A549 (cell line): Measurements from ENCODE around the gene NAA16. TPM values are rescaled to one million over a fixed set of nuclear protein-coding genes. Genes with fewer than 3 reads are reported as not detected.

ENCODE experiments used
- CBX8 ChIP-seq: fragments of 200-600 bp; sonication (generic); IDR thresholded peaks from 2 replicates; pipeline ENCODE4 v1.6.1; 2016
- CTCF ChIP-seq: fragments of >200 bp; sonication (Bioruptor Twin); formaldehyde crosslinking; IDR thresholded peaks from 3 replicates; pipeline ENCODE4 v1.5.1; 2016
- EHF ChIP-seq: fragments of 250-450 bp; sonication (Bioruptor Pico); IDR thresholded peaks from 2 replicates; pipeline ENCODE4 v1.5.0; 2020; ENCODE audit warnings: mild to moderate bottlenecking
- EHMT2 ChIP-seq: fragments of 200-600 bp; sonication (generic); IDR thresholded peaks from 2 replicates; pipeline ENCODE4 v1.6.1; 2016; ENCODE audit warnings: antibody characterized with exemption, low read depth, mild to moderate bottlenecking, moderate library complexity
- ELK1 ChIP-seq: fragments of 150-350 bp; IDR thresholded peaks from 2 replicates; pipeline ENCODE4 v1.6.1; 2014; ENCODE audit warnings: low read depth, mild to moderate bottlenecking, low read length
- ESRRA ChIP-seq: fragments of 150-350 bp; IDR thresholded peaks from 2 replicates; pipeline ENCODE4 v1.6.1; 2014; ENCODE audit warnings: mild to moderate bottlenecking, low read length, borderline replicate concordance
- HOXA7 ChIP-seq: fragments of 250-450 bp; sonication (Bioruptor Pico); IDR thresholded peaks from 2 replicates; pipeline ENCODE4 v1.5.0; 2020; ENCODE audit warnings: mild to moderate bottlenecking, moderate library complexity
- KDM1A ChIP-seq: fragments of 200-600 bp; sonication (generic); IDR thresholded peaks from 2 replicates; pipeline ENCODE4 v1.6.1; 2016; ENCODE audit warnings: low read depth, mild to moderate bottlenecking
- MAZ ChIP-seq: fragments of 150-350 bp; IDR thresholded peaks from 2 replicates; pipeline ENCODE4 v1.6.1; 2014; ENCODE audit warnings: antibody characterized with exemption, low read depth, low read length, borderline replicate concordance
- NFE2L2 ChIP-seq: fragments of 150-350 bp; conservative IDR thresholded peaks from 2 replicates; pipeline ENCODE4 v1.6.1; 2014; ENCODE audit warnings: low read length
- RAD21 ChIP-seq, 2 experiments: fragments of >200 bp in 1 of 2; sonication (Bioruptor Twin) in 1 of 2; formaldehyde crosslinking in 1 of 2; IDR thresholded peaks in 1 of 2; conservative IDR thresholded peaks in 1 of 2; 2 replicates in 1 of 2; 3 replicates in 1 of 2; pipeline ENCODE4 v1.6.1; 2012 to 2018; ENCODE audit warnings: inconsistent platforms in 1 of 2
- RARB ChIP-seq: fragments of 250-450 bp; sonication (Bioruptor Pico); IDR thresholded peaks from 2 replicates; pipeline ENCODE4 v1.8.0; 2021; ENCODE audit warnings: mild to moderate bottlenecking, moderate library complexity
- REST ChIP-seq: fragments of 200-600 bp; sonication (generic); IDR thresholded peaks from 2 replicates; pipeline ENCODE4 v1.6.1; 2016; ENCODE audit warnings: antibody characterized with exemption, mild to moderate bottlenecking, moderate library complexity
- SREBF2 ChIP-seq: fragments of 450-650 bp; IDR thresholded peaks from 2 replicates; pipeline ENCODE4 v1.6.1; 2014; ENCODE audit warnings: mild to moderate bottlenecking, moderate library complexity
- ZC3H11A ChIP-seq: fragments of 450-650 bp; IDR thresholded peaks from 2 replicates; pipeline ENCODE4 v1.6.1; 2014; ENCODE audit warnings: antibody characterized with exemption, mild to moderate bottlenecking
- ZFP36 ChIP-seq: fragments of 450-650 bp; IDR thresholded peaks from 2 replicates; pipeline ENCODE4 v1.6.1; 2014; ENCODE audit warnings: borderline replicate concordance; ENCODE audit not compliant: partially characterized antibody
- ZNF302 ChIP-seq: fragments of 250-450 bp; sonication (Bioruptor Pico); IDR thresholded peaks from 2 replicates; pipeline ENCODE4 v1.9.0; 2021; ENCODE audit warnings: inconsistent platforms, mild to moderate bottlenecking, moderate library complexity
- polyA plus RNA-seq, 4 experiments: library from polyadenylated mRNA; depleted of rRNA in 3 of 4; stranded (reverse); fragments of >200 nt; fragmentation: RNase III in 1 of 4; extraction: RNeasy Plus Mini Kit Qiagen cat#74134 plus additional on column Dnase treatment in 1 of 4; gene quantifications; 2 replicates in 3 of 4; 3 replicates in 1 of 4; pipeline ENCODE4 v1.2.3, GENCODE V29; 2011 to 2017
- TF ChIP-seq, protein P1 (sequence below): fragments of 450-650 bp; IDR thresholded peaks from 2 replicates; pipeline ENCODE4 v1.6.1; 2014; ENCODE audit warnings: antibody characterized with exemption
- TF ChIP-seq, protein P2 (sequence below): fragments of >200 bp; sonication (Bioruptor Twin); formaldehyde crosslinking; IDR thresholded peaks from 2 replicates; pipeline ENCODE4 v1.6.1; 2016
- TF ChIP-seq, protein P3 (sequence below): IDR thresholded peaks from 2 replicates; pipeline ENCODE4 v1.6.1; 2012
- TF ChIP-seq, protein P4 (sequence below): fragments of 250-450 bp; sonication (Bioruptor Pico); IDR thresholded peaks from 2 replicates; pipeline ENCODE4 v1.5.0; 2021; ENCODE audit warnings: mild to moderate bottlenecking, moderate library complexity, borderline replicate concordance

The NAA16 gene
- polyA plus RNA-seq, 2 of the 4 experiments (the other 2 are of a cell fraction): 10.5 to 18.8 TPM

DNA sequence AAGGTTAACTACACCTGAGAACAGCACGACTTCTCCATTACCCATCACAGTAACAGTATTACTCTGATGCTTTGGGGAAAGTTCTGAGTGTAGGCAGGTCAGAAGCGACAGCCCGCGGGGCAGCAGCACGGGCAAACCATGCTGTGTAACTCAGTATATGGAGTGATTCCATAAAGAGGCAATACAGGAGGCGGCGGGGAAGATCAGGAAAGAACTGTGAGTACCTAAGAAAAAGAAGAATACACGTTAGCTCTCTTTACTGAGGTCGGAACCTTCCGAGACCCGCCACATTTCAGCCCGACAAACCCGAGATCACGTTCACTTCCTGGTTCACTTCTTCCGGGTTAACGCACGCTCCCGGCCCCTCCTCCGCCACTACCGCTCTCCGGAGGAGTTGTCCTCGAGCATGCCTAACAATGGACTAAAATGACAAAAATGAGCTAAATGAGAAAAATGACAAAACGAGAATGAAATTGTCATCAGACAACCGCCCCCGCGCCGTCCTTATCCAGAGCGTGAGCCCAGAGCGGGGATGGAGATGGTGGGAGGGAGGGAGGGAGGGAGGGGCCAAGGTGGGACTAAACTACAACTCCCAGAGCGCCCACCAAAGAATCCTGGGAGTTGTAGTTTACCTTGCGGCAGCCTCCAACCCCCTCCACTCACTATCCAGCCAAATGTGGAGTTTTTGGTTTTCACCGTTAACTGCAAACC is 47.7 kb upstream of the NAA16 start, which contains the start of gene MTRF1 (continued):
- no peak for TF ChIP-seq ZFP36
- no peak for TF ChIP-seq EHMT2
- TF ChIP-seq, protein P1, sequence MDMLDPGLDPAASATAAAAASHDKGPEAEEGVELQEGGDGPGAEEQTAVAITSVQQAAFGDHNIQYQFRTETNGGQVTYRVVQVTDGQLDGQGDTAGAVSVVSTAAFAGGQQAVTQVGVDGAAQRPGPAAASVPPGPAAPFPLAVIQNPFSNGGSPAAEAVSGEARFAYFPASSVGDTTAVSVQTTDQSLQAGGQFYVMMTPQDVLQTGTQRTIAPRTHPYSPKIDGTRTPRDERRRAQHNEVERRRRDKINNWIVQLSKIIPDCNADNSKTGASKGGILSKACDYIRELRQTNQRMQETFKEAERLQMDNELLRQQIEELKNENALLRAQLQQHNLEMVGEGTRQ: no peak
- TF ChIP-seq CTCF: no peak
- no peak for TF ChIP-seq ESRRA
- TF ChIP-seq ZNF302 (CRISPR knock-in tag): no peak
- TF ChIP-seq NFE2L2: no peak
- TF ChIP-seq ELK1: no peak
- TF ChIP-seq REST: no peak
- TF ChIP-seq, protein P2, sequence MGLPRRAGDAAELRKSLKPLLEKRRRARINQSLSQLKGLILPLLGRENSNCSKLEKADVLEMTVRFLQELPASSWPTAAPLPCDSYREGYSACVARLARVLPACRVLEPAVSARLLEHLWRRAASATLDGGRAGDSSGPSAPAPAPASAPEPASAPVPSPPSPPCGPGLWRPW: no peak
- TF ChIP-seq, protein P3, sequence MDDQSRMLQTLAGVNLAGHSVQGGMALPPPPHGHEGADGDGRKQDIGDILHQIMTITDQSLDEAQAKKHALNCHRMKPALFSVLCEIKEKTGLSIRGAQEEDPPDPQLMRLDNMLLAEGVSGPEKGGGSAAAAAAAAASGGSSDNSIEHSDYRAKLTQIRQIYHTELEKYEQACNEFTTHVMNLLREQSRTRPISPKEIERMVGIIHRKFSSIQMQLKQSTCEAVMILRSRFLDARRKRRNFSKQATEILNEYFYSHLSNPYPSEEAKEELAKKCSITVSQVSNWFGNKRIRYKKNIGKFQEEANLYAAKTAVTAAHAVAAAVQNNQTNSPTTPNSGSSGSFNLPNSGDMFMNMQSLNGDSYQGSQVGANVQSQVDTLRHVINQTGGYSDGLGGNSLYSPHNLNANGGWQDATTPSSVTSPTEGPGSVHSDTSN: no peak
- no peak for TF ChIP-seq MAZ
- no peak for TF ChIP-seq HOXA7 (CRISPR knock-in tag)
- TF ChIP-seq, protein P4, sequence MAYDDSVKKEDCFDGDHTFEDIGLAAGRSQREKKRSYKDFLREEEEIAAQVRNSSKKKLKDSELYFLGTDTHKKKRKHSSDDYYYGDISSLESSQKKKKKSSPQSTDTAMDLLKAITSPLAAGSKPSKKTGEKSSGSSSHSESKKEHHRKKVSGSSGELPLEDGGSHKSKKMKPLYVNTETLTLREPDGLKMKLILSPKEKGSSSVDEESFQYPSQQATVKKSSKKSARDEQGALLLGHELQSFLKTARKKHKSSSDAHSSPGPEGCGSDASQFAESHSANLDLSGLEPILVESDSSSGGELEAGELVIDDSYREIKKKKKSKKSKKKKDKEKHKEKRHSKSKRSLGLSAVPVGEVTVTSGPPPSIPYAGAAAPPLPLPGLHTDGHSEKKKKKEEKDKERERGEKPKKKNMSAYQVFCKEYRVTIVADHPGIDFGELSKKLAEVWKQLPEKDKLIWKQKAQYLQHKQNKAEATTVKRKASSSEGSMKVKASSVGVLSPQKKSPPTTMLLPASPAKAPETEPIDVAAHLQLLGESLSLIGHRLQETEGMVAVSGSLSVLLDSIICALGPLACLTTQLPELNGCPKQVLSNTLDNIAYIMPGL (CRISPR knock-in tag): no peak
- no peak for TF ChIP-seq ZC3H11A
- no peak for TF ChIP-seq CBX8
- 0 out of 5 replicates have a peak, but pooled peaks of 1 of the 2 experiments have one; percentile 17 for TF ChIP-seq RAD21 (conservative IDR thresholded peaks at IDR 0.05 in 1 of 2, IDR thresholded peaks at IDR 0.05 in 1 of 2)
- no peak for TF ChIP-seq SREBF2
- no peak for TF ChIP-seq RARB (CRISPR knock-in tag)
- TF ChIP-seq EHF (CRISPR knock-in tag): no peak
- no peak for TF ChIP-seq KDM1A
- TF ChIP-seq, all 56 proteins: peak for 8
